Activated CD4-positive, CD25-positive, alpha-beta regulatory T cell (primary cell): ENCODE results near the gene ADAMTSL1.

Experiments used
- DNase-seq, 4 experiments: peaks; one replicate each; lab custom pipeline; 2025; lab: John Stamatoyannopoulos, UW

The ADAMTSL1 gene

GRCh38 chr9:18741359-18741758, 267.4 kb downstream of the ADAMTSL1 start:
- DNase-seq: no peak

GRCh38 chr9:18741945-18742344, 268.0 kb downstream of the ADAMTSL1 start:
- no peak for DNase-seq

GRCh38 chr9:18743421-18743820, 269.5 kb downstream of the ADAMTSL1 start:
- no peak for DNase-seq

- no peak for DNase-seq
These were observed 270.0 kb downstream of the ADAMTSL1 start for GRCh38 chr9:18743971-18744370.

- DNase-seq: no peak
These were observed 271.8 kb downstream of the ADAMTSL1 start for GRCh38 chr9:18745710-18746109.

- no peak for DNase-seq
These were observed 272.7 kb downstream of the ADAMTSL1 start for GRCh38 chr9:18746631-18747030.

GRCh38 chr9:18747595-18747994, 273.6 kb downstream of the ADAMTSL1 start:
- DNase-seq: no peak

GRCh38 chr9:18748251-18748701, 274.3 kb downstream of the ADAMTSL1 start:
- DNase-seq: no peak

- no peak for DNase-seq
These were observed 275.8 kb downstream of the ADAMTSL1 start for GRCh38 chr9:18749711-18750110.

GRCh38 chr9:18753904-18754303, 280.0 kb downstream of the ADAMTSL1 start:
- DNase-seq: no peak

- DNase-seq: no peak
These were observed 280.6 kb downstream of the ADAMTSL1 start for GRCh38 chr9:18754537-18754936.

GRCh38 chr9:18755263-18755662, 281.3 kb downstream of the ADAMTSL1 start:
- no peak for DNase-seq

- DNase-seq: no peak
These were observed 282.8 kb downstream of the ADAMTSL1 start for GRCh38 chr9:18756712-18757125.

- no peak for DNase-seq
These were observed 285.9 kb downstream of the ADAMTSL1 start for GRCh38 chr9:18759827-18760226.

GRCh38 chr9:18761742-18762300, 287.9 kb downstream of the ADAMTSL1 start:
- DNase-seq: no peak

- no peak for DNase-seq
These were observed 293.1 kb downstream of the ADAMTSL1 start for GRCh38 chr9:18766989-18767550.

GRCh38 chr9:18768951-18769622, 295.1 kb downstream of the ADAMTSL1 start:
- DNase-seq: no peak

GRCh38 chr9:18770131-18770908, 296.4 kb downstream of the ADAMTSL1 start:
- no peak for DNase-seq

GRCh38 chr9:18771011-18771410, 297.1 kb downstream of the ADAMTSL1 start:
- DNase-seq: no peak

GRCh38 chr9:18771763-18772162, 297.8 kb downstream of the ADAMTSL1 start:
- no peak for DNase-seq

- DNase-seq: no peak
These were observed 301.3 kb downstream of the ADAMTSL1 start for GRCh38 chr9:18775241-18775640.

GRCh38 chr9:18775930-18776329, 302.0 kb downstream of the ADAMTSL1 start:
- no peak for DNase-seq
